ENCODE data around the gene DDA1. TPM values are rescaled to one million over a fixed set of nuclear protein-coding genes. Genes with fewer than 3 reads are reported as not detected.

DDA1 gene
- total and polyA plus RNA-seq, 2 of the 13 experiments (the other 11 are each of a cell fraction or from before 2014, with no cell fraction given) = 24.5 to 26.0 TPM

DNA sequence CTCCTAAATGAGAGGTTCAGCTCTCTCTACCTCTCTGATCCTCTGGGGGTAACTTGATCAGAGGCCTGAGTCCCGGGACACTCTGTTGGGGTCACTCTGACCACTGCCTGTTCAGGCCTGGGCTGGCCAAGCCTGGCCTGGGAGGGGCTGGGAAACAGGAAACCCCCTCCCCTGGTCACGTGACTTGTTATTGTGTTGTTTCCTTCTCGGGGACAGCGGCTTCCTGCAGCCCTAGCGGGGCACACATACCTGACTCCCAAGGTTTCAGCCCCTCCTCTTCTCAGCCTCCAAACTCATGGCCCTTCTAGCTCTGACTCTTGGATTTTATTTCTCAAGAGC, 44.8 kb upstream of the DDA1 start, which contains the start of gene USHBP1 (continued):
- TF ChIP-seq, protein P1, sequence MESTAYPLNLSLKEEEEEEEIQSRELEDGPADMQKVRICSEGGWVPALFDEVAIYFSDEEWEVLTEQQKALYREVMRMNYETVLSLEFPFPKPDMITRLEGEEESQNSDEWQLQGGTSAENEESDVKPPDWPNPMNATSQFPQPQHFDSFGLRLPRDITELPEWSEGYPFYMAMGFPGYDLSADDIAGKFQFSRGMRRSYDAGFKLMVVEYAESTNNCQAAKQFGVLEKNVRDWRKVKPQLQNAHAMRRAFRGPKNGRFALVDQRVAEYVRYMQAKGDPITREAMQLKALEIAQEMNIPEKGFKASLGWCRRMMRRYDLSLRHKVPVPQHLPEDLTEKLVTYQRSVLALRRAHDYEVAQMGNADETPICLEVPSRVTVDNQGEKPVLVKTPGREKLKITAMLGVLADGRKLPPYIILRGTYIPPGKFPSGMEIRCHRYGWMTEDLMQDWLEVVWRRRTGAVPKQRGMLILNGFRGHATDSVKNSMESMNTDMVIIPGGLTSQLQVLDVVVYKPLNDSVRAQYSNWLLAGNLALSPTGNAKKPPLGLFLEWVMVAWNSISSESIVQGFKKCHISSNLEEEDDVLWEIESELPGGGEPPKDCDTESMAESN (CRISPR knock-in tag; conservative IDR thresholded peaks at IDR 0.05) = no peak
- TF ChIP-seq, protein P2, sequence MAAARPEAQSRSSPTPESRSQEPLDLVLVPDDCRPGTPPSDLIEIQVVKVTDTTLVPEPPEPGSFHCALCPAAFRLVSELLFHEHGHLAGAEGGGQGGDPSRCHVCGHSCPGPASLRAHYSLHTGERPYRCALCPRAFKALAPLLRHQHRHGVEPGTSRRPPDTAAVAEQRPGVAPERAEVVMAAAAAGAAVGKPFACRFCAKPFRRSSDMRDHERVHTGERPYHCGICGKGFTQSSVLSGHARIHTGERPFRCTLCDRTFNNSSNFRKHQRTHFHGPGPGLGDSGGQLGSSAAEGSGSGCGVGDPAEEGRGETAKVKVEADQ (CRISPR knock-in tag; IDR thresholded peaks at IDR 0.05; ENCODE audit: borderline replicate concordance) = no peak
- TF ChIP-seq ZNF234 (CRISPR knock-in tag; conservative IDR thresholded peaks at IDR 0.05) = no peak
- TF ChIP-seq FOXM1 (CRISPR knock-in tag; IDR thresholded peaks at IDR 0.05) = no peak
- TF ChIP-seq ZFP90 (CRISPR knock-in tag; IDR thresholded peaks at IDR 0.05; ENCODE audit: borderline replicate concordance) = no peak
- no peak for TF ChIP-seq CEBPB (IDR thresholded peaks at IDR 0.05; ENCODE audit: borderline replicate concordance, low read depth, low read length)
- TF ChIP-seq SIX4 (CRISPR knock-in tag; IDR thresholded peaks at IDR 0.05) = no peak
- TF ChIP-seq SCMH1 (CRISPR knock-in tag; IDR thresholded peaks at IDR 0.05; ENCODE audit: borderline replicate concordance) = no peak
- TF ChIP-seq ZNF572 (CRISPR knock-in tag; IDR thresholded peaks at IDR 0.05) = no peak
- TF ChIP-seq KAT7 (CRISPR knock-in tag; IDR thresholded peaks at IDR 0.05; ENCODE audit: borderline replicate concordance) = no peak
- no peak for TF ChIP-seq ZNF589 (CRISPR knock-in tag; conservative IDR thresholded peaks at IDR 0.05)
- no peak for TF ChIP-seq GPN1 (CRISPR knock-in tag; IDR thresholded peaks at IDR 0.05; ENCODE audit: borderline replicate concordance)
- TF ChIP-seq MEF2D (CRISPR knock-in tag; IDR thresholded peaks at IDR 0.05) = no peak
- no peak for TF ChIP-seq IKZF4 (CRISPR knock-in tag; IDR thresholded peaks at IDR 0.05; ENCODE audit: borderline replicate concordance, low read depth, not compliant biosample characterization)
- TF ChIP-seq SOX6 (IDR thresholded peaks at IDR 0.05) = no peak
- peak; percentile 31; the same call in 1 of the 2 replicates for TF ChIP-seq SOX6 (CRISPR knock-in tag; IDR thresholded peaks at IDR 0.05)
- no peak for TF ChIP-seq PAF1 (CRISPR knock-in tag; IDR thresholded peaks at IDR 0.05)
- TF ChIP-seq NR2F2 (IDR thresholded peaks at IDR 0.05; ENCODE audit: borderline replicate concordance, low read depth) = no peak
- TF ChIP-seq SOX5 (CRISPR knock-in tag; IDR thresholded peaks at IDR 0.05; ENCODE audit: borderline replicate concordance) = peak; percentile 35; the same call in 1 of the 2 replicates
- TF ChIP-seq, protein P3, sequence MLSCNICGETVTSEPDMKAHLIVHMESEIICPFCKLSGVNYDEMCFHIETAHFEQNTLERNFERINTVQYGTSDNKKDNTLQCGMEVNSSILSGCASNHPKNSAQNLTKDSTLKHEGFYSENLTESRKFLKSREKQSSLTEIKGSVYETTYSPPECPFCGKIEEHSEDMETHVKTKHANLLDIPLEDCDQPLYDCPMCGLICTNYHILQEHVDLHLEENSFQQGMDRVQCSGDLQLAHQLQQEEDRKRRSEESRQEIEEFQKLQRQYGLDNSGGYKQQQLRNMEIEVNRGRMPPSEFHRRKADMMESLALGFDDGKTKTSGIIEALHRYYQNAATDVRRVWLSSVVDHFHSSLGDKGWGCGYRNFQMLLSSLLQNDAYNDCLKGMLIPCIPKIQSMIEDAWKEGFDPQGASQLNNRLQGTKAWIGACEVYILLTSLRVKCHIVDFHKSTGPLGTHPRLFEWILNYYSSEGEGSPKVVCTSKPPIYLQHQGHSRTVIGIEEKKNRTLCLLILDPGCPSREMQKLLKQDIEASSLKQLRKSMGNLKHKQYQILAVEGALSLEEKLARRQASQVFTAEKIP (CRISPR knock-in tag; IDR thresholded peaks at IDR 0.05; ENCODE audit: borderline replicate concordance) = no peak
- TF ChIP-seq, protein P4, sequence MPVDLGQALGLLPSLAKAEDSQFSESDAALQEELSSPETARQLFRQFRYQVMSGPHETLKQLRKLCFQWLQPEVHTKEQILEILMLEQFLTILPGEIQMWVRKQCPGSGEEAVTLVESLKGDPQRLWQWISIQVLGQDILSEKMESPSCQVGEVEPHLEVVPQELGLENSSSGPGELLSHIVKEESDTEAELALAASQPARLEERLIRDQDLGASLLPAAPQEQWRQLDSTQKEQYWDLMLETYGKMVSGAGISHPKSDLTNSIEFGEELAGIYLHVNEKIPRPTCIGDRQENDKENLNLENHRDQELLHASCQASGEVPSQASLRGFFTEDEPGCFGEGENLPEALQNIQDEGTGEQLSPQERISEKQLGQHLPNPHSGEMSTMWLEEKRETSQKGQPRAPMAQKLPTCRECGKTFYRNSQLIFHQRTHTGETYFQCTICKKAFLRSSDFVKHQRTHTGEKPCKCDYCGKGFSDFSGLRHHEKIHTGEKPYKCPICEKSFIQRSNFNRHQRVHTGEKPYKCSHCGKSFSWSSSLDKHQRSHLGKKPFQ (CRISPR knock-in tag; IDR thresholded peaks at IDR 0.05; ENCODE audit: insufficient replicate concordance) = no peak
- TF ChIP-seq, protein P5, sequence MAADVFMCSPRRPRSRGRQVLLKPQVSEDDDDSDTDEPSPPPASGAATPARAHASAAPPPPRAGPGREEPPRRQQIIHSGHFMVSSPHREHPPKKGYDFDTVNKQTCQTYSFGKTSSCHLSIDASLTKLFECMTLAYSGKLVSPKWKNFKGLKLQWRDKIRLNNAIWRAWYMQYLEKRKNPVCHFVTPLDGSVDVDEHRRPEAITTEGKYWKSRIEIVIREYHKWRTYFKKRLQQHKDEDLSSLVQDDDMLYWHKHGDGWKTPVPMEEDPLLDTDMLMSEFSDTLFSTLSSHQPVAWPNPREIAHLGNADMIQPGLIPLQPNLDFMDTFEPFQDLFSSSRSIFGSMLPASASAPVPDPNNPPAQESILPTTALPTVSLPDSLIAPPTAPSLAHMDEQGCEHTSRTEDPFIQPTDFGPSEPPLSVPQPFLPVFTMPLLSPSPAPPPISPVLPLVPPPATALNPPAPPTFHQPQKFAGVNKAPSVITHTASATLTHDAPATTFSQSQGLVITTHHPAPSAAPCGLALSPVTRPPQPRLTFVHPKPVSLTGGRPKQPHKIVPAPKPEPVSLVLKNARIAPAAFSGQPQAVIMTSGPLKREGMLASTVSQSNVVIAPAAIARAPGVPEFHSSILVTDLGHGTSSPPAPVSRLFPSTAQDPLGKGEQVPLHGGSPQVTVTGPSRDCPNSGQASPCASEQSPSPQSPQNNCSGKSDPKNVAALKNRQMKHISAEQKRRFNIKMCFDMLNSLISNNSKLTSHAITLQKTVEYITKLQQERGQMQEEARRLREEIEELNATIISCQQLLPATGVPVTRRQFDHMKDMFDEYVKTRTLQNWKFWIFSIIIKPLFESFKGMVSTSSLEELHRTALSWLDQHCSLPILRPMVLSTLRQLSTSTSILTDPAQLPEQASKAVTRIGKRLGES (CRISPR knock-in tag; IDR thresholded peaks at IDR 0.05; ENCODE audit: borderline replicate concordance) = no peak
- TF ChIP-seq ZNF34 (CRISPR knock-in tag; IDR thresholded peaks at IDR 0.05; ENCODE audit: borderline replicate concordance) = no peak
